ENCODE measurements around the gene MYO18A.

The MYO18A gene

DNA sequence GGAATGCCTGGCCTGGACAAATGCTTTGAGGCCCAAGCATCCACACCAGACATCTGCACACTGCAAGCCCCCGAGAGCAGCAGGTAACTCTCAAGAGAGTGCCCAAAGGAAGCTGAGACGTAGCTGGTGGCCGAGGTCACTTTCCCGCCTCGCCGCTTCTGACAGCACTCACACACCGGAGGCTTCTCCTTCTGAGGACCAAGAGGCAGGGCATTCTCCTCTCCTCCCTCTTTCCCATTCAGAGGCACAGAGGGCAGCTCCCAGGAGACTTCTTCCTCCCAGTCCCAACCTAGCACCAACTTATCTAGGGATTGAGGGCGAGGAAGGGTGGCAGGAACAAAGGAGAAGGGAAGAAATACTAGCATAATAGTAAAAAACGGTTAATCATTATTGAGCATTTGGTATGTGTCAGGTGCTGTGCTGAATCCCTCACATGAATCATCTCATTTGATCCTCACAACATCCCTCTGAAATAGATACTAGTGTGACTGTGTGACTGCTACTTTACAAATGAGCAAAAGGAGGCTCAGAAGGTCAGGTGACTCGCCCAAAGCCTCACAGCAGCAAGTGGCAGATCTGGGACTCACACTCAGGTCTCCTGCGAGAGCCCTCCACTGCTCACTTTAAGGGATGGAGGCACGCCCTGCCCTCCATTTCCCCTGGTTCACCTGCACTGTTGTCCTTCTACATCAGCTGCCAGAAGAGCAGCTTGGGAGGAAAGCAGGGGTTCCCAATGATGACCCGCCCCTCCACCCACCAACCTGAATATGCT is 41.8 kb downstream of the MYO18A start:
- peak overlapping the region; percentile 95 for H3K27ac Mint-ChIP-seq
- peaks cover 69% of the 10 kb centered on the region for H3K4me1 Mint-ChIP-seq
- peaks cover 1% of the 10 kb centered on the region for H3K36me3 Mint-ChIP-seq (ENCODE audit: low read depth)
- ATAC-seq = peak; percentile 73
- no peaks in the 10 kb centered on the region for H3K9me3 Mint-ChIP-seq
- H3K27me3 Mint-ChIP-seq = no peaks in the 10 kb centered on the region
- peak; percentile 67 for DNase-seq
- H3K4me3 Mint-ChIP-seq = peak overlapping the region; percentile 94

DNA sequence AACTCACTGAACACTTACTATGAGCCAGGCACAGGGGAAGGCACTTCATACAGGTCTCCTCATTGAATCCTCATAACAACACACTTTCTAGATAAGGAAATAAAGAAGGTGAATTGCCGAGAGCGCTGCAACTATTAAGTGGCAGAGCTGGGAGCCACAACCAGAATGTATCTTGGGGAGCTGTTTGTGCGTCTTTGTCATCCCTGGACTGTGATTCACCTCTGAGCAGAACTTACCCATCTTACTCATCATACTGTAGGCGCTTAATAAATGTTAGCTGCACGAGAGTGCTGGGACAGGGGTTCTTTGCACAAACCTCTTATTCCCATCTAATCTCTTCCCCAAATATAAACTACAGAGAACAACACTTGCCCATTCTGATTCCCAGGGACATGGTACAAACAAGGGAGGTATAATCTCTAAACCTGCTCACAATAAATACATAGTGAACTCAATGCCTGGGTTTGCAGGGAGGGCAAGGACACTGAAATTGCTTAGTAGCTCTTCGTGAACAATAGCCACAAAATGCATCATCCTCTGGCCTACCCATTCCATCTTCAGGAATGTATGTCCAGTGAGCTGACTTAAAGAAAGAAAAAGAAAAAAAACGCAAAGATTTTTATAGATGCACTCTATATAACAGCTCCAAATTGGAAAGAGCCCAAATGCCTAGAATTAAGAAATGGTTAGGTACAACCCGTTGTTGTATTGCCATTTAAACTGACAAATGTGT is 43.0 kb downstream of the MYO18A start:
- DNase-seq (no peak), ATAC-seq (peak; percentile 15)
- Mint-ChIP-seq H3K9me3 (no peaks in the 10 kb centered on the region), H3K36me3 (ENCODE audit: low read depth) (peaks cover 1% of the 10 kb centered on the region), H3K27ac (peak overlapping the region; percentile 83), H3K4me3 (no peak overlapping the region), H3K4me1 (peaks cover 76% of the 10 kb centered on the region), H3K27me3 (no peaks in the 10 kb centered on the region)

DNA sequence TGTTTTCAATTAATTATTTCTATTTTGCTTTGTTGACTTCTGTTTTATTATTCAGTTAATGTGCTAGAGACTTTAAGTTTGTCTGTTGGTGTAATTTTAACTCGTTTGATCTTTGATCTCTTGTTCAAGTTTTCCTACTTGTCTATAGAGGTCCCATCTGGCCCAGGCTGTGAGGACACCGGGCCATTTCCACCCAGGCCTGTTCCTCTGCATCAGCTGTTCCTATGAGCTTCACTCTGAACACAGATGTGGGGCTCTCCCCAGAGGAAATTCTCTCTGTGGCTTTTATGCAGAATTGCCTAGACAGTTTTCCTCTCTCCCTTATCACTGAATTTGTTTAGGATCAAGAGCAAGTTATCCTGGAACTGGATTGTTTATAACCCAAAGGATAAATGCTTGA is 44.7 kb downstream of the MYO18A start:
- H3K27ac Mint-ChIP-seq = peak overlapping the region; percentile 48
- H3K36me3 Mint-ChIP-seq (ENCODE audit: low read depth) = peaks cover 1% of the 10 kb centered on the region

DNA sequence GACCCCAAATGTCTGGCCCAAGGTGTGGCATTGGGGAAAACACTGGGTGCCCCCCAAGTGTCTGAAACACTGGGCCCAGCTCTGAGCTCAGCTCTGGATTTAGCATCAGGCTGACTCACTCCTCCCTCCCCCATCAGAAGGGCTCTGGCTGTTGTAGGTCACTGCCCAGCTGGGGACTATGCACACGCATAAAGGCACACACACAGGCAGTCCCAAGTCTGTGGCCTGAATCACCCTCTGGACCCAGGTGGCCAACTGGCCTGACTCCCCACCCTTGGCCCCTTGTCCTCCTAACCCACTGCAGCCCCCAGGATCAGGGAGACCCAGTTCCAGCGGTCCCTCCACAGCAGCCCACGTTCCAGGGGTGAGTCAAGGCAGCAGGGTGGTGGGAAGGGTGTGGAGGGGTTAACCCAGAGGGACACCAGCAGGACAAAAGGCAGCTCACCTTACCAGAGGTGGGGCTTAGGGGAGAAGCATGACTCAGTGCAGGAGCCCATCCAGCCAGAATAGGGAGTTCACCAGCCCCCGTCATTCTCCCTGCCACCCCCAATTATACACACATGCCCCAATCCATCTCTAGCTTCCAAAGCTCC is 47.0 kb downstream of the MYO18A start:
- Mint-ChIP-seq H3K27me3 (no peaks in the 10 kb centered on the region), H3K27ac (peak overlapping the region; percentile 75), H3K4me1 (peaks cover 59% of the 10 kb centered on the region), H3K9me3 (no peaks in the 10 kb centered on the region), H3K36me3 (ENCODE audit: low read depth) (peaks cover 1% of the 10 kb centered on the region), H3K4me3 (no peak overlapping the region)
- ATAC-seq = peak; percentile 58
- no peak for DNase-seq

More for the DNA sequence above, 44.7 kb downstream of the MYO18A start:
- ATAC-seq (no peak), DNase-seq (no peak)
- Mint-ChIP-seq H3K4me1 (peaks cover 76% of the 10 kb centered on the region), H3K27me3 (no peaks in the 10 kb centered on the region), H3K4me3 (no peak overlapping the region), H3K9me3 (no peaks in the 10 kb centered on the region)

DNA sequence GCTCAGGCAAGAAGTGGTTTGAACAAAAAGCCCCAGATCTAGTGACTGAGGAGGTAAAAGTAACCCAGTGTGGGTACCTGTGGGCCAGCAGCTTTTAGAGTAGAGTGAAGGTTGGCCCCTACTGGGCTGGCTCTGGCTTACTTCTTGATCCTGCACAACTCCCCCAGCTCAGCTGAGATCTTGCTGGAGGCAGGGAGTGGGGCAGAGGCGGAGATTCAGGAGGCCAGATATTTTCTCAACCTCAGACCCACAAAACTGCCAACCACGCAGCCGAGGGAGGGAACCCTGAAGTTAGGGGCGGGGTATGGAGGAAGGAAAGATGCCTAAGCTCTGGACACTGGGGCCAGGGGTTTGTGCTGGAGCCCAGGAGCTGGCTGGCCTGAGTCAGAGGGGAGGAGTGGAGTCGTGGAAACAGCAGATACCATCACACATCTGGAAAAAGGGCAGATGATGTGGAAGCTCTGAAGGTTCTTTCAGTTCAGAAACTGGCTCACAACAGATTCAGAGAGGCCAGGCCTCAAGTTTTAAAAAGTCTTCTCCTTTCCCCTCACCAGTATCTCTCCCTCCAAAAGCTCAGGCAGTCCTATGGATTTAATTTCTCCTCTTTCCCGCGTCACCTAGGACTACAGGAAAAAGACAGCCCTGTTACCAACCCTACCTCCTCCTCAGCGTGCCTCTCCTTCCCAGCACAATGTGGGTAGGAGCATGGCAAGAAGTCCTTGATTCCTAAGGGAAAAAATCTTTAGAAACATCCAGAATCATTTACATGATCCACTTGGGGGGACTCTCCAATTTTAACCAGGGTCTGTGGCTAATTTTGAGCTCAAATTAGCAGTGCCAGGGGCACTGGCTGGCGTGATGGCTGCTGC is 48.1 kb downstream of the MYO18A start:
- ATAC-seq (peak; percentile 37), DNase-seq (no peak)
- peak overlapping the region; percentile 75 for H3K27ac Mint-ChIP-seq

DNA sequence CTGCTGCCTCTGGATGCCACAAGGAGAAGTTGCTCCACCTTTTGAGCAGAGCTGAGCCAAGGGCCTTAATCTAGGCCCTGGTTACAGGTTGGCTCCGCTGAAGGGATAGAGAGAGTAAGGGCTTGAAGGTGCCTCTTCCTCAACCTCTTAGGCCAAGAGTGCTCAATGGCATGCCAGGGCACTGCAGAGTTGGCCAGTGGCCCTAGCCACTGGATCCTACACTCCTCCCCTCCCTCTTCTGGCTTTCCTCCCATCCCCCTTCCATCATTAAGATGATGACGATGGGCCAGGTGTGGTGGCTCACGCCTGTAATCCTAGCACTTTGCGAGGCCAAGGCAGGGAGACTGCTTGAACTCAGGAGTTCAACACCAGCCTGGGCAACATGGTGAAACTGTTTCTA is 50.5 kb downstream of the MYO18A start:
- Mint-ChIP-seq H3K36me3 (ENCODE audit: low read depth) (no peaks in the 10 kb centered on the region), H3K4me1 (peaks cover 30% of the 10 kb centered on the region), H3K27ac (no peak overlapping the region), H3K4me3 (no peak overlapping the region), H3K9me3 (no peaks in the 10 kb centered on the region), H3K27me3 (no peaks in the 10 kb centered on the region)
- ATAC-seq (no peak), DNase-seq (no peak)

More for the DNA sequence above, 48.1 kb downstream of the MYO18A start:
- H3K27me3 Mint-ChIP-seq = no peaks in the 10 kb centered on the region
- peaks cover 1% of the 10 kb centered on the region for H3K36me3 Mint-ChIP-seq (ENCODE audit: low read depth)
- H3K4me1 Mint-ChIP-seq = peaks cover 47% of the 10 kb centered on the region
- H3K9me3 Mint-ChIP-seq = no peaks in the 10 kb centered on the region
- H3K4me3 Mint-ChIP-seq = no peak overlapping the region

DNA sequence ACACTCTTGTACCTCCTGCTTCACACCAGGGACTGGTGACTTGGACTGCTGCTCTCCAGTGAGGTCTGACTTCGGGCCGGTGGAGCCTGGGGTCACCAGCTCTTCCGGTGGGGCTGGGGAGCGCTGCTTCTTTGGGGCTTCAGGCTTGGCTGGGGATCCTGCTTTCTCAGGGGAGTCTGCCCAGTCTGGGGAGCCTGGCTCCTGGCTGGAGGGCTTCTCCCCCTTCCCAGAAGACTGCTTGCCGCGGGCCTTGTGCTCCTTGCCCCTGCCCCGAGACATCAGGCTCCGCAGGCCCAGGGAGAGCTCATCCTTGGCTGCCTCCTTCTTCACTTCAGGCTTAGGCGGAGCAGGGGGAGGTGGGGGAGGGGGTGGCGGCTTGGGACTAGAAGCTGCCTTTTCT is 52.4 kb downstream of the MYO18A start:
- Mint-ChIP-seq H3K4me1 (peaks cover 20% of the 10 kb centered on the region), H3K27me3 (no peaks in the 10 kb centered on the region), H3K4me3 (no peak overlapping the region), H3K9me3 (no peaks in the 10 kb centered on the region), H3K27ac (no peak overlapping the region), H3K36me3 (ENCODE audit: low read depth) (no peaks in the 10 kb centered on the region)
- ATAC-seq = no peak
- no peak for DNase-seq

DNA sequence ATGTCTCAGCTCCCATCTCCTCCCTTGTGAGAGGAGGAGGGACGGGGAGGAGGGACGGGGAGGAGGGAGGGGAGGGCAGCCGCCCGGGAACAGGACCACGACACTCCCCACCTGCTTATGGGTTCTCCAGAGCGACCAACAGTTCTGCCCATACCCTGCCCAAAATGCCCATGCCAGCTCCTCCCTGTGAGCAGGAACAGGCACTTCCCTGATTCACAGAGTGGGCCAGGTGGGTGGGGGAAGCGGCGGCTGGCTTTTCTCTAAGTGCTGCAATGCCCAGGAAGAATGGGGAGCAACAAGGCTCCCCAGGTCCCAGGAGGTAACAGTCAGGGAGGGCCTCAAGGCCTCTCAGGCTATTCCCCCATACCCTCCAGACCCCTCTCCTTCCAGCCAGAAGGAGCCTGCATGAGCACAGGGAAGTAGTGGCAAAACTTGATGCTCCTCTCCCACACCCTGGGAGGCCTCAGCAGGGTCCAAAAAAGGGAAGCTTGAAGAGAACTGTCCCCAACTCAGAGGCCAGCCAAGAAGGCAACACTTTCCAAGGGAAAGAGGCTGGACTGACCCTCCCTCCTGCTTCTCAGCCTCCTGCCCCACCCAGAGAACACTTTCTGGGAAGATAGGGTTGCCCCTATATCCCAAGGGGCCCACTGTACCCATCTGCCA is 53.8 kb downstream of the MYO18A start:
- Mint-ChIP-seq H3K27ac (no peak overlapping the region), H3K4me3 (no peak overlapping the region), H3K9me3 (no peaks in the 10 kb centered on the region), H3K27me3 (no peaks in the 10 kb centered on the region), H3K36me3 (ENCODE audit: low read depth) (no peaks in the 10 kb centered on the region), H3K4me1 (peaks cover 6% of the 10 kb centered on the region)
- DNase-seq (no peak), ATAC-seq (no peak)

DNA sequence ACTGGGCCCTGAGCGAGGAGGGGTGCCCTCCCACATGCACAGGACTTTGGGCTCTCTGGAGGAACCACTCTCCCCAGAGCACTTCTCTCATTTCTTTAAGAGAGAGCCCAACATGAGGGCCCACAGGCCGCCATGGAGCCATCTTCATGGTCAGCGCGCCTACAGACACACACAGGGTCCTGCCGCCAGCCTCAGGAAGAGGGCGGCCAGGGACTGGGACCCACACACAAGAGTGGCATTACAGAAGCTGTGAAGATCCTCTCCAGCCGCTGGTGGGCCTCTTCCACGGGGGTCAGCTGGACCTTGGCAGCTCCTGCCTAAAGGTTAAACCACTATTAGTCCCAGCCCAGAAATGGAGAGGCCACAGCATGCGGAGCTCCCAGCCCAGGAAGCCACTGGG is 54.5 kb downstream of the MYO18A start:
- DNase-seq (no peak), ATAC-seq (no peak)
- H3K27ac Mint-ChIP-seq = no peak overlapping the region
- no peaks in the 10 kb centered on the region for H3K9me3 Mint-ChIP-seq
- no peaks in the 10 kb centered on the region for H3K27me3 Mint-ChIP-seq
- H3K36me3 Mint-ChIP-seq (ENCODE audit: low read depth) = no peaks in the 10 kb centered on the region
- H3K4me3 Mint-ChIP-seq = no peak overlapping the region
- H3K4me1 Mint-ChIP-seq = no peaks in the 10 kb centered on the region

DNA sequence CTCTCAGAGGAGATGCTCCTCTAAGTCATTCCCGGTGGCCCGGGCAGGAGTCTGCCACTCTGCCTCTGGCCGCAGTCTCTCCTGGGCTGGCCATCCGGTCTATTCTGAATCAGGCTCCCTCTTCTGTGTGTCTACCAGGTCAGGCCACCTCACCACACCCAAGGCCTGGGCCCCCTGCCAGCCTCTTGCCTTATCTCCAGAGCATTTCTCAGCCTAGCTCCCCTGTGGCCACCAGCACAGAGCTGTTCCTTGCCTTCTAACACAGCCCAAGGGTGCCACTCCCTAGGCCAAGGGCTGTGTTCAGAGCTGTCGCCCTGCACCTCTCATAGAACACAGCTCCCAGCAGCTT is 55.3 kb downstream of the MYO18A start:
- no peak for DNase-seq
- H3K4me3 Mint-ChIP-seq = no peak overlapping the region
- no peak for ATAC-seq
- H3K36me3 Mint-ChIP-seq (ENCODE audit: low read depth) = peaks cover under 1% of the 10 kb centered on the region
- H3K27ac Mint-ChIP-seq = no peak overlapping the region
- no peaks in the 10 kb centered on the region for H3K27me3 Mint-ChIP-seq
- no peaks in the 10 kb centered on the region for H3K9me3 Mint-ChIP-seq
- no peaks in the 10 kb centered on the region for H3K4me1 Mint-ChIP-seq

DNA sequence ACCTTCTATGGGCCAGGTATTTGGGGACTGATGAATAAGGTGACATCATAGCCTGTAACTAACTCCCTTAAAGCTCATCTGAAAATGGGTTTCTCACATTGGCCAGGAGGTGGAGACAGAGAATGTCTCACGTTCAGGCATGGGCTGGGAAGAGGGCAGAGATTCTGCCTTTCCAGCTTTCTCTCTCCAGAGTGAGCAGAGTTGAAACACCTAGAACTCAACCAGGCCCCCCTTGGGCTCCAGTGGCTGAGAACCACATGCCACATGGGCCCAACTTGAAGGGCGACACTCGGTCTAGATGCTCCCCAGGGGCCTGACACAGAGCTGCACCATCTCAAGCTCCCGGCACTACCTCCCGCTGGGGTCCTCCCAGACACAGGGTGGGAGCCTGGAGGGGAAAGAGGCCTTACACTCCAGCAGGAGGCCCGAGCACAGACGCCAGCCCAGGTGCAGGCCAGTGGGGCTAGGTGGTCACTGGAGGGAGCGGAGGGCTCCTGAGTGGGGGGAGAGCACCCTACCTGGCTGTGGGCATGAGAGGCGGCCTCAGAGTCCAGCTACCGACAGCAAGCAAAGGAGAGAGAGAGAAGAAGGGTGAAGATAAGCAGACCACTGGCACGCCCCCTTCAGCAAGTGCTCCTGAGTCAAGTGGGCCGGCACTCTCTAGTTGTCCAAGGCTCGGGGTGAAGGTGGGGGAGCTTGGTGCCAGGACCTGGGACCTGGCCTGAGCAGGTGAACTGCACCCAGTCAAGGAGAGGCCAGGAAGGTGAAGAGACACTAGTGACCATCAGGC is 55.9 kb downstream of the MYO18A start:
- DNase-seq (no peak), ATAC-seq (peak; percentile 76)
- Mint-ChIP-seq H3K36me3 (ENCODE audit: low read depth) (peaks cover 2% of the 10 kb centered on the region), H3K4me1 (no peaks in the 10 kb centered on the region), H3K27me3 (no peaks in the 10 kb centered on the region), H3K9me3 (no peaks in the 10 kb centered on the region), H3K4me3 (no peak overlapping the region), H3K27ac (no peak overlapping the region)

DNA sequence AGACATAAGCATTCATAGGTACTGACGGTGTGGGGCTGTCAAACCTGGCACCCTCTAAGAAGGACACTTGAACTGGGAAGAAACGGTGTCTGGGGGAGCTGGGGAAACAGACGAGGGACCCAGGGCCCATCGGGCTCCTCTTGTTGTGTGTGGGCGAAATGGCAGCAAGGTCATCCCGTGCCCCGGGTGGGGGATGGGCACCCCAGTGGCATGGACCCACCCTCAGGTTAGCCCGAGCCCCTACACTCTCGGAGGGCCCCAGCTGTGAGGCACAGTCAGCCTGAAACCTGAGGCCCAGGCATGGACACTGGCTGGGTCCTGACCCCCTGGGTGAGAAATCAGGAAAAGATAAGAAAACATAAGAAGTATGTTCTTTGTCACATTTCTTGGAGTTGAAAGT is 57.1 kb downstream of the MYO18A start:
- Mint-ChIP-seq H3K4me3 (no peak overlapping the region), H3K4me1 (no peaks in the 10 kb centered on the region), H3K36me3 (ENCODE audit: low read depth) (peaks cover 2% of the 10 kb centered on the region), H3K9me3 (no peaks in the 10 kb centered on the region), H3K27me3 (no peaks in the 10 kb centered on the region), H3K27ac (no peak overlapping the region)
- no peak for DNase-seq
- ATAC-seq = no peak

DNA sequence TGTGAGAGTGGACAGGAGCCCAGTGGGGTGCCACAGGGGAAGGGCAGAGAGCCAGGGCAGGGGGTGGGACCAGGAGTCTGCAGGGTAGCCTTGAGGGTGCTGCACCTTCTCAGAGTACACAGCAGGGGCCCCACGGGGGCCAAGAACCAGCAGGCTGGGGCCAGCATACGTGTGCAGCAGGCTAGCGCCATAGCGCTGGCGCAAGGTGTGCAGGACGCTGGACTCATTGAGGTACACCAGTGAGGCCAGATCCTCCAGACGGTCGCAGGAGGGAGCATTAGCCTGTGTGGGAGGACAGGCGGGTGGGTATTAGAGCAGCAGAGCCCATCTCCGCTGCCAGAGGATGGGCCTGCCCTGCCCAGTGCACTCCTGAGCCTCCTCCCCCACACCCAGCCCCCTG is 58.8 kb downstream of the MYO18A start:
- H3K4me1 Mint-ChIP-seq = no peaks in the 10 kb centered on the region
- ATAC-seq (no peak), DNase-seq (no peak)
- no peaks in the 10 kb centered on the region for H3K27me3 Mint-ChIP-seq
- H3K4me3 Mint-ChIP-seq = no peak overlapping the region
- H3K36me3 Mint-ChIP-seq (ENCODE audit: low read depth) = peaks cover 2% of the 10 kb centered on the region
- no peak overlapping the region for H3K27ac Mint-ChIP-seq
- no peaks in the 10 kb centered on the region for H3K9me3 Mint-ChIP-seq

Data from activated naive CD8-positive, alpha-beta T cell treated with anti-CD3 and anti-CD28 coated beads, Interleukin-2, amount 50 U/mL, for 24 hours (primary cell).